ENCODE results near the gene SLC17A8.

The SLC17A8 gene

DNA sequence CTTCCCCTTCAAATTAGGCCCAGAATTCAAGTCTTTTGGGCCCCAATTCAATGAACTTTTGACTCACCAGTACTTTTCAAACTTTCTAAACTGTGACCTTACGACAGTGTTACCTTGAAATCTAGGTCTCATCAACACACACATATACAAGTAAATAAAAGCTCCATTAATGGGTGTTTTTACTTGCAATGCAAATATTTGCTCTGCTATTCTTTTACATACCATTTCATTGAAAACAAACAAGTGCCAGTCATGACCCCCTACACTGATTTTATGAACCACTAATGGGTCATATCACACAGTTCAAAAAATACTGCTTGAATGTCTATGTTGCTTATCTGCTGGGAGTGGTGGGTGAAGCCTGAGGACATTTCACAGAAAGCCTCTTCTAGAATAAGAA is 107.7 kb downstream of the SLC17A8 start:
- TF ChIP-seq, protein P1, sequence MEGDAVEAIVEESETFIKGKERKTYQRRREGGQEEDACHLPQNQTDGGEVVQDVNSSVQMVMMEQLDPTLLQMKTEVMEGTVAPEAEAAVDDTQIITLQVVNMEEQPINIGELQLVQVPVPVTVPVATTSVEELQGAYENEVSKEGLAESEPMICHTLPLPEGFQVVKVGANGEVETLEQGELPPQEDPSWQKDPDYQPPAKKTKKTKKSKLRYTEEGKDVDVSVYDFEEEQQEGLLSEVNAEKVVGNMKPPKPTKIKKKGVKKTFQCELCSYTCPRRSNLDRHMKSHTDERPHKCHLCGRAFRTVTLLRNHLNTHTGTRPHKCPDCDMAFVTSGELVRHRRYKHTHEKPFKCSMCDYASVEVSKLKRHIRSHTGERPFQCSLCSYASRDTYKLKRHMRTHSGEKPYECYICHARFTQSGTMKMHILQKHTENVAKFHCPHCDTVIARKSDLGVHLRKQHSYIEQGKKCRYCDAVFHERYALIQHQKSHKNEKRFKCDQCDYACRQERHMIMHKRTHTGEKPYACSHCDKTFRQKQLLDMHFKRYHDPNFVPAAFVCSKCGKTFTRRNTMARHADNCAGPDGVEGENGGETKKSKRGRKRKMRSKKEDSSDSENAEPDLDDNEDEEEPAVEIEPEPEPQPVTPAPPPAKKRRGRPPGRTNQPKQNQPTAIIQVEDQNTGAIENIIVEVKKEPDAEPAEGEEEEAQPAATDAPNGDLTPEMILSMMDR (IDR thresholded peaks at IDR 0.05; ENCODE audit: insufficient read depth, missing control alignments): no peak
- DNase-seq (ENCODE audit: insufficient read length, low spot score) (no peak), FAIRE-seq (no peak)

- no peak for FAIRE-seq
- TF ChIP-seq, protein P1 (IDR thresholded peaks at IDR 0.05; ENCODE audit: insufficient read depth, missing control alignments): no peak
- no peak for DNase-seq (ENCODE audit: insufficient read length, low spot score)
Observed at GRCh38 chr12:100468126-100468525, 111.3 kb downstream of the SLC17A8 start.

Data from D721Med (cell line).